Measurements from ENCODE around the gene PCDH10. TPM values are rescaled to one million over a fixed set of nuclear protein-coding genes. Genes with fewer than 3 reads are reported as not detected.

The PCDH10 gene
- total RNA-seq, 4 donors from 2014 or later: 0.27 to 18.1 (median 7.0) TPM

GRCh38 chr4:133162941-133163340 lies 13.8 kb downstream of the PCDH10 start:
- no peaks in the 10 kb centered on the region for H3K36me3 ChIP-seq
- no peaks in the 10 kb centered on the region for H3K4me1 ChIP-seq
- WGBS, 2 donors (ENCODE audit: low coverage in 1 of 2): 85 to 93% methylated on average over 4 to 7 of the region's 8 CpGs
- no peaks in the 10 kb centered on the region for H3K27me3 ChIP-seq
- no peak overlapping the region for H3K4me3 ChIP-seq
- ATAC-seq: no peak
- H3K9me3 ChIP-seq: no peaks in the 10 kb centered on the region
- TF ChIP-seq EP300 (IDR thresholded peaks at IDR 0.05): no peak
- no peak for TF ChIP-seq CTCF (IDR thresholded peaks at IDR 0.05)
- TF ChIP-seq POLR2A (IDR thresholded peaks at IDR 0.05): no peak
- TF ChIP-seq POLR2AphosphoS5 (IDR thresholded peaks at IDR 0.05): no peak
- H3K27ac ChIP-seq: no peak overlapping the region

GRCh38 chr4:133178956-133179355 lies 29.9 kb downstream of the PCDH10 start:
- no peak for ATAC-seq
- WGBS, 2 donors (ENCODE audit: low coverage in 1 of 2): 43 to 59% methylated on average over 2 of the region's 2 CpGs
- H3K36me3 ChIP-seq: no peaks in the 10 kb centered on the region
- peaks cover 0 to 10% (median 0%) of the 10 kb centered on the region in 3 donors for H3K4me1 ChIP-seq
- TF ChIP-seq POLR2AphosphoS5 (IDR thresholded peaks at IDR 0.05): no peak
- TF ChIP-seq POLR2A (IDR thresholded peaks at IDR 0.05): no peak
- TF ChIP-seq CTCF (IDR thresholded peaks at IDR 0.05): no peak
- no peak for TF ChIP-seq EP300 (IDR thresholded peaks at IDR 0.05)
- H3K27me3 ChIP-seq: no peaks in the 10 kb centered on the region
- no peaks in the 10 kb centered on the region for H3K9me3 ChIP-seq
- no peak overlapping the region for H3K27ac ChIP-seq
- H3K4me3 ChIP-seq: no peak overlapping the region

GRCh38 chr4:133186210-133186609 lies 37.1 kb downstream of the PCDH10 start:
- H3K4me3 ChIP-seq: no peak overlapping the region
- TF ChIP-seq POLR2A (IDR thresholded peaks at IDR 0.05): no peak
- no peak for TF ChIP-seq EP300 (IDR thresholded peaks at IDR 0.05)
- TF ChIP-seq CTCF (IDR thresholded peaks at IDR 0.05): no peak
- no peak for TF ChIP-seq POLR2AphosphoS5 (IDR thresholded peaks at IDR 0.05)
- no peaks in the 10 kb centered on the region for H3K36me3 ChIP-seq
- no peak overlapping the region for H3K27ac ChIP-seq
- no peaks in the 10 kb centered on the region for H3K9me3 ChIP-seq
- no peaks in the 10 kb centered on the region for H3K27me3 ChIP-seq
- no peak for ATAC-seq
- no peaks in the 10 kb centered on the region for H3K4me1 ChIP-seq

GRCh38 chr4:133186845-133187244 lies 37.8 kb downstream of the PCDH10 start:
- no peak overlapping the region for H3K4me3 ChIP-seq
- TF ChIP-seq POLR2AphosphoS5 (IDR thresholded peaks at IDR 0.05) (no peak), EP300 (IDR thresholded peaks at IDR 0.05) (no peak), CTCF (IDR thresholded peaks at IDR 0.05) (no peak), POLR2A (IDR thresholded peaks at IDR 0.05) (no peak)
- no peak for ATAC-seq
- H3K27me3 ChIP-seq: no peaks in the 10 kb centered on the region
- H3K27ac ChIP-seq: no peak overlapping the region
- H3K36me3 ChIP-seq: no peaks in the 10 kb centered on the region
- no peaks in the 10 kb centered on the region for H3K4me1 ChIP-seq
- 83 to 93% methylated on average over 3 of the region's 5 CpGs for WGBS, 2 donors (ENCODE audit: low coverage in 1 of 2)
- no peaks in the 10 kb centered on the region for H3K9me3 ChIP-seq

- TF ChIP-seq EP300 (IDR thresholded peaks at IDR 0.05): no peak
- no peak for TF ChIP-seq CTCF (IDR thresholded peaks at IDR 0.05)
- no peak for TF ChIP-seq POLR2A (IDR thresholded peaks at IDR 0.05)
- no peak for TF ChIP-seq POLR2AphosphoS5 (IDR thresholded peaks at IDR 0.05)
- no peaks in the 10 kb centered on the region for H3K36me3 ChIP-seq
- 95 to 96% methylated on average over 3 to 6 of the region's 8 CpGs for WGBS, 2 donors (ENCODE audit: low coverage in 1 of 2)
- no peak overlapping the region for H3K4me3 ChIP-seq
- no peaks in the 10 kb centered on the region for H3K4me1 ChIP-seq
- H3K27ac ChIP-seq: no peak overlapping the region
- no peaks in the 10 kb centered on the region for H3K27me3 ChIP-seq
- ATAC-seq: no peak
- H3K9me3 ChIP-seq: no peaks in the 10 kb centered on the region
Measured at GRCh38 chr4:133188433-133189146, 39.5 kb downstream of the PCDH10 start.
